Tibial nerve (tissue), 4 donors: Measurements from ENCODE around the gene POMGNT2. TPM values are rescaled to one million over a fixed set of nuclear protein-coding genes. Genes with fewer than 3 reads are reported as not detected.

Experiments
- DNase-seq, 2 donors: peaks; one replicate each; pipeline ENCODE4 v3.0.0-alpha.2; 2019; ENCODE audit warnings: low spot score in 2 of 2
- H3K27ac ChIP-seq, 4 donors: fragments of 200-600 bp; sonication (generic) in 3 of 4; one replicate each; pipeline ENCODE4 v1.5.1; 2017 to 2019; ENCODE audit warnings: mild to moderate bottlenecking in 1 of 4
- H3K27me3 ChIP-seq, 2 donors: fragments of 200-600 bp; sonication (generic) in 1 of 2; one replicate each; pipeline versions ENCODE4 v1.5.1 to v1.6.0; 2017 to 2019
- H3K36me3 ChIP-seq, 3 donors: fragments of 200-600 bp; sonication (generic); one replicate each; pipeline ENCODE4 v1.5.1; 2018 to 2019
- H3K4me1 ChIP-seq, 4 donors: fragments of 200-600 bp; sonication (generic) in 3 of 4; one replicate each; pipeline ENCODE4 v1.5.1; 2017 to 2019
- H3K4me3 ChIP-seq, 4 donors: fragments of 200-600 bp; sonication (generic) in 3 of 4; one replicate each; pipeline ENCODE4 v1.5.1; 2017 to 2019; ENCODE audit warnings: mild to moderate bottlenecking in 1 of 4, moderate library complexity in 1 of 4
- H3K9me3 ChIP-seq, 4 donors: fragments of 200-600 bp; sonication (generic) in 3 of 4; one replicate each; pipeline ENCODE4 v1.5.1; 2017 to 2019
- EP300 ChIP-seq, 2 donors: sonication (generic); formaldehyde crosslinking; IDR thresholded peaks; one replicate each; pipeline ENCODE4 v1.6.1; 2017; ENCODE audit warnings: antibody characterized with exemption in 2 of 2, mild to moderate bottlenecking in 1 of 2
- POLR2A ChIP-seq, 2 donors: fragments of 450-650 bp; IDR thresholded peaks; one replicate each; pipeline ENCODE4 v1.6.1; 2017; ENCODE audit warnings: antibody characterized with exemption in 2 of 2, mild to moderate bottlenecking in 2 of 2, moderate library complexity in 2 of 2
- WGBS, 2 donors: methylation state at CpG; one replicate each; pipeline ENCODE4 v1.1.5; 2018; 5-methylcytosine and 5-hydroxymethylcytosine counted together
- total RNA-seq, 4 donors: library from RNA; depleted of rRNA; stranded (reverse); fragments of >200 nt; gene quantifications; one replicate each; pipeline ENCODE4 v1.1.0, GENCODE V29; 2016
- TF ChIP-seq, protein P1 (sequence below), 5 experiments: fragments of 200-600 bp in 3 of 5; fragments of 450-650 bp in 2 of 5; sonication (generic) in 3 of 5; IDR thresholded peaks; one replicate each; pipeline ENCODE4 v1.5.1; 2016 to 2019; ENCODE audit warnings: antibody characterized with exemption in 5 of 5, mild to moderate bottlenecking in 3 of 5, moderate library complexity in 2 of 5

The POMGNT2 gene
- total RNA-seq, 4 donors from 2014 or later = 22.2 to 39.4 (median 27.8) TPM

GRCh38 chr3:43074901-43075689 lies 30.8 kb downstream of the POMGNT2 start:
- Histone ChIP-seq H3K9me3 (peaks cover 0 to 17% (median 0%) of the 10 kb centered on the region in 4 donors), H3K4me3 (no peak overlapping the region), H3K27ac (peak overlapping the region in 1 of 4 donors; percentile 54), H3K36me3 (peaks cover 0 to 32% (median 0%) of the 10 kb centered on the region in 3 donors), H3K27me3 (no peaks in the 10 kb centered on the region), H3K4me1 (peaks cover 0 to 12% (median 0%) of the 10 kb centered on the region in 4 donors)
- TF ChIP-seq EP300 (IDR thresholded peaks at IDR 0.05) = no peak
- DNase-seq = no peak
- 87 to 90% methylated on average over 5 of the region's 5 CpGs for WGBS, 2 donors

DNA sequence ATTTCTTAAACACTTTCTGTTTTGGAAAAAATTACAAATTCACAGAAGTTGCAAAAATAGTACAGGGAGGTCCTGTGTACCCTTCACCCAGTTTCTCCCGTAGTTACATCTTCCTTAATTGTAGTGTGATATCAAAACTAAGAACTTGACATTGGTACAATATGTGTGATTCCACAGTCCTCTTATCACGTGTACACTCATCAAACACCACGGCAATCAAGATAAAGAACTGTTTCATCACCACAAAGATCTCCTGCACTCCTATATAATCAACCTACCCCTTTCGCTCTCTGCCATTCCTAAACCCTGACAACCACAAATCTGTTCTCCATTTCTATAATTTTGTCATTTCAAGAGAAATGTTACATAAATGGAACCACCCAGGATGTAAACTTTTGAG lies 31.4 kb downstream of the POMGNT2 start:
- WGBS, 2 donors = 77 to 78% methylated on average over 4 of the region's 4 CpGs
- peak overlapping the region in 1 of 4 donors; percentile 24 for H3K27ac ChIP-seq
- H3K27me3 ChIP-seq = no peaks in the 10 kb centered on the region
- H3K9me3 ChIP-seq = peaks cover 0 to 17% (median 0%) of the 10 kb centered on the region in 4 donors
- no peak for DNase-seq
- peaks cover 0 to 12% (median 0%) of the 10 kb centered on the region in 4 donors for H3K4me1 ChIP-seq
- H3K36me3 ChIP-seq = peaks cover 0 to 26% (median 0%) of the 10 kb centered on the region in 3 donors
- H3K4me3 ChIP-seq = no peak overlapping the region
- TF ChIP-seq POLR2A (IDR thresholded peaks at IDR 0.05) = no peak
- TF ChIP-seq, protein P1, sequence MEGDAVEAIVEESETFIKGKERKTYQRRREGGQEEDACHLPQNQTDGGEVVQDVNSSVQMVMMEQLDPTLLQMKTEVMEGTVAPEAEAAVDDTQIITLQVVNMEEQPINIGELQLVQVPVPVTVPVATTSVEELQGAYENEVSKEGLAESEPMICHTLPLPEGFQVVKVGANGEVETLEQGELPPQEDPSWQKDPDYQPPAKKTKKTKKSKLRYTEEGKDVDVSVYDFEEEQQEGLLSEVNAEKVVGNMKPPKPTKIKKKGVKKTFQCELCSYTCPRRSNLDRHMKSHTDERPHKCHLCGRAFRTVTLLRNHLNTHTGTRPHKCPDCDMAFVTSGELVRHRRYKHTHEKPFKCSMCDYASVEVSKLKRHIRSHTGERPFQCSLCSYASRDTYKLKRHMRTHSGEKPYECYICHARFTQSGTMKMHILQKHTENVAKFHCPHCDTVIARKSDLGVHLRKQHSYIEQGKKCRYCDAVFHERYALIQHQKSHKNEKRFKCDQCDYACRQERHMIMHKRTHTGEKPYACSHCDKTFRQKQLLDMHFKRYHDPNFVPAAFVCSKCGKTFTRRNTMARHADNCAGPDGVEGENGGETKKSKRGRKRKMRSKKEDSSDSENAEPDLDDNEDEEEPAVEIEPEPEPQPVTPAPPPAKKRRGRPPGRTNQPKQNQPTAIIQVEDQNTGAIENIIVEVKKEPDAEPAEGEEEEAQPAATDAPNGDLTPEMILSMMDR (IDR thresholded peaks at IDR 0.05) = no peak
- TF ChIP-seq EP300 (IDR thresholded peaks at IDR 0.05) = no peak

DNA sequence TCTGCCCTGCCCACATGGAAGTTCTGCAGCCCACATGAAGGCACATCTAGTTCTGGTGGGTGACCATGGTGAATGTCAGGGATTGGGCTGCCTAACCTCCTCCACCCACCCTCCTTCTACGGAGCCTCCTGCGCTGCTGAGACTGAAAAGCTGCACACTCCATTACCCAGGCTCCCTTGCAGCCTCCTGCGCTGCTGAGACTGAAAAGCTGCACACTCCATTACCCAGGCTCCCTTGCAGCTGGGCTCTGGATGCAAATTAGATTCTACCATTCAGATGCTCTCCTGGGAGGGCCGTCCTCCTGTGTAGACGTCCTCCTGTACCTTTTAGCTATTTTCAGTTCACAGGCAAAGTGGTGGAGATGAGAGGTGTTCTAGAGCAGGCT lies 32.1 kb downstream of the POMGNT2 start:
- Histone ChIP-seq H3K4me1 (peaks cover 0 to 12% (median 0%) of the 10 kb centered on the region in 4 donors), H3K9me3 (peaks cover 0 to 17% (median 0%) of the 10 kb centered on the region in 4 donors)
- WGBS, 2 donors = 75 to 78% methylated on average over 5 of the region's 5 CpGs

GRCh38 chr3:43073116-43073835 lies 32.6 kb downstream of the POMGNT2 start:
- H3K36me3 ChIP-seq = peaks cover 0 to 14% (median 0%) of the 10 kb centered on the region in 3 donors
- no peak for DNase-seq
- H3K9me3 ChIP-seq = peaks cover 0 to 17% (median 0%) of the 10 kb centered on the region in 4 donors
- H3K4me1 ChIP-seq = peaks cover 0 to 12% (median 0%) of the 10 kb centered on the region in 4 donors
- 81 to 87% methylated on average over 7 of the region's 7 CpGs for WGBS, 2 donors
- TF ChIP-seq EP300 (IDR thresholded peaks at IDR 0.05) (no peak), POLR2A (IDR thresholded peaks at IDR 0.05) (no peak)
- TF ChIP-seq, protein P1 (IDR thresholded peaks at IDR 0.05) = no peak
- H3K27ac ChIP-seq = no peak overlapping the region
- H3K4me3 ChIP-seq = no peak overlapping the region
- H3K27me3 ChIP-seq = no peaks in the 10 kb centered on the region

More for the DNA sequence above, 32.1 kb downstream of the POMGNT2 start:
- no peak for DNase-seq
- Histone ChIP-seq H3K27me3 (no peaks in the 10 kb centered on the region), H3K27ac (peak overlapping the region in 1 of 4 donors; percentile 24), H3K36me3 (peaks cover 0 to 20% (median 0%) of the 10 kb centered on the region in 3 donors), H3K4me3 (no peak overlapping the region)
- TF ChIP-seq, protein P1 (IDR thresholded peaks at IDR 0.05) = no peak
- TF ChIP-seq POLR2A (IDR thresholded peaks at IDR 0.05) = no peak
- no peak for TF ChIP-seq EP300 (IDR thresholded peaks at IDR 0.05)

- Histone ChIP-seq H3K4me1 (peaks cover 0 to 12% (median 0%) of the 10 kb centered on the region in 4 donors), H3K9me3 (peaks cover 0 to 17% (median 0%) of the 10 kb centered on the region in 4 donors), H3K36me3 (peaks cover 0 to 5% (median 0%) of the 10 kb centered on the region in 3 donors), H3K27me3 (no peaks in the 10 kb centered on the region), H3K4me3 (no peak overlapping the region), H3K27ac (no peak overlapping the region)
- TF ChIP-seq, protein P1 (IDR thresholded peaks at IDR 0.05) = no peak
- TF ChIP-seq EP300 (IDR thresholded peaks at IDR 0.05) (no peak), POLR2A (IDR thresholded peaks at IDR 0.05) (no peak)
- DNase-seq = no peak
- WGBS, 2 donors = 89 to 90% methylated on average over 4 of the region's 4 CpGs
Observed at GRCh38 chr3:43072361-43072760, 33.5 kb downstream of the POMGNT2 start.
